Esophagus squamous epithelium (tissue), 5 donors: Measurements from ENCODE around the gene SLC35D2. TPM values are rescaled to one million over a fixed set of nuclear protein-coding genes. Genes with fewer than 3 reads are reported as not detected.

Experiments
- DNase-seq: peaks from one replicate; lab custom pipeline; 2025; lab: John Stamatoyannopoulos, UW
- H3K27ac ChIP-seq, 4 donors: fragments of 200-600 bp; sonication (generic); one replicate each; pipeline ENCODE4 v1.5.1; 2016 to 2019; ENCODE audit warnings: mild to moderate bottlenecking in 1 of 4
- H3K27me3 ChIP-seq, 4 donors: fragments of 200-600 bp; sonication (generic); 1 replicate in 3 of 4; 2 replicates in 1 of 4; pipeline versions ENCODE4 v1.5.1 to v1.6.0; 2017 to 2021; ENCODE audit warnings: antibody characterized with exemption in 1 of 4
- H3K36me3 ChIP-seq, 3 donors: fragments of 200-600 bp; sonication (generic); one replicate each; pipeline ENCODE4 v1.5.1; 2016 to 2019
- H3K4me1 ChIP-seq, 3 donors: fragments of 200-600 bp; sonication (generic); one replicate each; pipeline ENCODE4 v1.5.1; 2017 to 2019
- H3K4me3 ChIP-seq, 4 donors: fragments of 200-600 bp; sonication (generic); 1 replicate in 3 of 4; 2 replicates in 1 of 4; pipeline ENCODE4 v1.5.1; 2016 to 2019; ENCODE audit warnings: mild to moderate bottlenecking in 2 of 4, moderate library complexity in 1 of 4
- H3K9me3 ChIP-seq, 3 donors: fragments of 200-600 bp; sonication (generic); one replicate each; pipeline ENCODE4 v1.5.1; 2016 to 2019
- POLR2A ChIP-seq, 4 donors: fragments of 450-650 bp; IDR thresholded peaks; one replicate each; pipeline ENCODE4 v1.6.1; 2017; ENCODE audit warnings: antibody characterized with exemption in 4 of 4, mild to moderate bottlenecking in 4 of 4, moderate library complexity in 3 of 4
- WGBS, 2 donors: methylation state at CpG; one replicate each; pipeline ENCODE4 v1.1.5; 2018; 5-methylcytosine and 5-hydroxymethylcytosine counted together
- intact Hi-C: fragments of 100-400 bp; cut with DNase I; formaldehyde crosslinking; loops from one replicate; pipeline ENCODE4 v1.15.0; 2022
- total RNA-seq, 4 donors: library from RNA; depleted of rRNA; stranded (reverse); fragments of >200 nt; gene quantifications; one replicate each; pipeline ENCODE4 v1.1.0, GENCODE V29; 2016
- TF ChIP-seq, protein P1 (sequence below), 6 experiments: fragments of 450-650 bp in 4 of 6; fragments of 200-600 bp in 2 of 6; sonication (generic) in 2 of 6; IDR thresholded peaks; one replicate each; pipeline ENCODE4 v1.5.1; 2016 to 2019; ENCODE audit warnings: antibody characterized with exemption in 6 of 6, mild to moderate bottlenecking in 4 of 6, moderate library complexity in 4 of 6
- donor health status: DM: yes; HTN: yes; CAD: no.

SLC35D2 gene
- total RNA-seq, 4 donors from 2014 or later, result 10.3 to 28.5 (median 16.4) TPM

DNA sequence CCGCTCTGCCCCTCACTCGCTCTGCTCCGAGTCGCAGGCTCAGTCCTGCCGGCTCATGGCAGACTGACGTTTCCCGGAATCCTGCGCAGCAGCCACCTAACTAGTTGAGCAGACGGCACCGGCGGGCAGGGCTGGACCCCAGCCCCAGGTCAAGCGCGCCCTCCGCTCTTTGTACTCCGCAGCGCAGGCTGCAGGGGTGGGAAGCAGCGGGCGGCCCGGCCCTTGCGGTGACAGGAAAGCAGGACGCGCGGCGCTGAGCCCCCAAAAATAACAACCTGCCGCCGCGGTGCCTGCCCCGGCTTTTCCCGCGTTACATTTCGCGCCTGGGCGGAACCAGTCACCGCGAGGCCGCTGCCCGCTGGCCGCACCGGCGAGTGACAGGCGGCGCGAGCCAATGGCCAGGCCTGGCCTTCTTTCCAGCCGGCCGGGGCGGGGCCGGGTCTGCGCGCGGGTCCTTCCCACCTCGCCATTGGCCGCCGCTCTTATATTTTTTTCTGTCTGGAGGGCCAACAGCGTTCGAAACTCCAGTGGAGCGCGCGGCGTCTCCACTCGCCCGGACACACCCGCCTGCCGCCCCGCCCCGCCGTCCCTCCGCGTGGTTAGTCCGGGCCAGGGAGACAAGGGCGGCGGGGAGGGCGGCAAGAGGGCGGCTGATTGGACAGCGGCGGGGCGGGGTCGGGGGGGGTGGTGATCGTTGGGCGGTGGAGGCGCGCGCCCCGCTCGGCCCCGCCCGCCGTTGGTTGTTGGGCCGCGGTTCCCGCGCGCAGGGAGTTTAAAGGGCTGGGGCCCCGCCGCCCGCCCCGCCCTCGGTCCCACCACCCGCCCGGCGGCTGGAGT lies 34.8 kb upstream of the SLC35D2 start, which contains the start of gene ZNF367:
Gene ZNF367 (minus strand): TSS at position 288 of the 837 bp plus-strand sequence. CDS start 338 bp downstream, outside the sequence.
- peaks cover 13 to 50% (median 24%) of the 10 kb centered on the region in 3 donors for H3K4me1 ChIP-seq
- H3K27me3 ChIP-seq, result no peaks in the 10 kb centered on the region
- peak within 1 kb of the TSS; percentile 97 to 100 (median 99) for H3K27ac ChIP-seq
- peak within 1 kb of the TSS; percentile 71 to 89 (median 80) for H3K4me3 ChIP-seq
- intact Hi-C loops, result loop anchor here (10.0 kb wide), 1 partner anchor 84 kb away; no protein-coding TSS in a partner anchor
- H3K9me3 ChIP-seq, result no peaks in the 10 kb centered on the region
- DNase-seq, result peak; percentile 85
- 2% methylated on average over 20 of the region's 100 CpGs; no CpG with 5 or more reads in 1 of the 2 donors for WGBS, 2 donors
- TF ChIP-seq, protein P1, sequence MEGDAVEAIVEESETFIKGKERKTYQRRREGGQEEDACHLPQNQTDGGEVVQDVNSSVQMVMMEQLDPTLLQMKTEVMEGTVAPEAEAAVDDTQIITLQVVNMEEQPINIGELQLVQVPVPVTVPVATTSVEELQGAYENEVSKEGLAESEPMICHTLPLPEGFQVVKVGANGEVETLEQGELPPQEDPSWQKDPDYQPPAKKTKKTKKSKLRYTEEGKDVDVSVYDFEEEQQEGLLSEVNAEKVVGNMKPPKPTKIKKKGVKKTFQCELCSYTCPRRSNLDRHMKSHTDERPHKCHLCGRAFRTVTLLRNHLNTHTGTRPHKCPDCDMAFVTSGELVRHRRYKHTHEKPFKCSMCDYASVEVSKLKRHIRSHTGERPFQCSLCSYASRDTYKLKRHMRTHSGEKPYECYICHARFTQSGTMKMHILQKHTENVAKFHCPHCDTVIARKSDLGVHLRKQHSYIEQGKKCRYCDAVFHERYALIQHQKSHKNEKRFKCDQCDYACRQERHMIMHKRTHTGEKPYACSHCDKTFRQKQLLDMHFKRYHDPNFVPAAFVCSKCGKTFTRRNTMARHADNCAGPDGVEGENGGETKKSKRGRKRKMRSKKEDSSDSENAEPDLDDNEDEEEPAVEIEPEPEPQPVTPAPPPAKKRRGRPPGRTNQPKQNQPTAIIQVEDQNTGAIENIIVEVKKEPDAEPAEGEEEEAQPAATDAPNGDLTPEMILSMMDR (IDR thresholded peaks at IDR 0.05), result no peak
- TF ChIP-seq POLR2A (IDR thresholded peaks at IDR 0.05), result peak in 3 of 4 donors; percentile 22 to 71 (median 52)
- no peaks in the 10 kb centered on the region for H3K36me3 ChIP-seq

DNA sequence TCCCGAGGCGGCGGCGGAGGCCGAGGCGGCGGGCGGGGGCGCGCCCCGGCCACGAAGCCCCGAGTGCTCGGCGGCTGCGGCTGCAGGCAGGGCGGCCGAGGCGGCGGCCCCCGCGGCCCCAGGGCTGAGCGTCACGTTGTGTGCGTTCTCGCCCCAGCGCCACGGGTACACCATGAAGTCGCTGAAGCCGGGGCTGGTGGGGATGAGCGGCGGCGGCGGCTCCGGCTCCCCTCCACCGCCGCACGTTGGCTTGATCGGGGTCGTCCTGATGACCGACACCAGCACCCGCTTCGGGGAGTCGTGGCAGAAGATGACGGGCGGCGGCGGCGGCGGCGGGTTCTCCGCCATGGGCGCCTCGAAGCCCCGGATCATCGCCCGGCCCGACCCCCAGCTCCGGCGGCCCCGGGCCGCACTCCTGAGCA lies 34.2 kb upstream of the SLC35D2 start:
- Histone ChIP-seq H3K9me3 (no peaks in the 10 kb centered on the region), H3K27me3 (no peaks in the 10 kb centered on the region), H3K36me3 (no peaks in the 10 kb centered on the region), H3K4me3 (peak overlapping the region; percentile 71 to 89 (median 80)), H3K27ac (peak overlapping the region; percentile 97 to 100 (median 99)), H3K4me1 (peaks cover 13 to 50% (median 24%) of the 10 kb centered on the region in 3 donors)
- no peak for DNase-seq
- intact Hi-C loops, result loop anchor here (10.0 kb wide), 1 partner anchor 83 kb away; no protein-coding TSS in a partner anchor
- no CpG with 5 or more reads among the region's 62 CpGs for WGBS, 2 donors
- TF ChIP-seq, protein P1 (IDR thresholded peaks at IDR 0.05), result no peak
- no peak for TF ChIP-seq POLR2A (IDR thresholded peaks at IDR 0.05)

DNA sequence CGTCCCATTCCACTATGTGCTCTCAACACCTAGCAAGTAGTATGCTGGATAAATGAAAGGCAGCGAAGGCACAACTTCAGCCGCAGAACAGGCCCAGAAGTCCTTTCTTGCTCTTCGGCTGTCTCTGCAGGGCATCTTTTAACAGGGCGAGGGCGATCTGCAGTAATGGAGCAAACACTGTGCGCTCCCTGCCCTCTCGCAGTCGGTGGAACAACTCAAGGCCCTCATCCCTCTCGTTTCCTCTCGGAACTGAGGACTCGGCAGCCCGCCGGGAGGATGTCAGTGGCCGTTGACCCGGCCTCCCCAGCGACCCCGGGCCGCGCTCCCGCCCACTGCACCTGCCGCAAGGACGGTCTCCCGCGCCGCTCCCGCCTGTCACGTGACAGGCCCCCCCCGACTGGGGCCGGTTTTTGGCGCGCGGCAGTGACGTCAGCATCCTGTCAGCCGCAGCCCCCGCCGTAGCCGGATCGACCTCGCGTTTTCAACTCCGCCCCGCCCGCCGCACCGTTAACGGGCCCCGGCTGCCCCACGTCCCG lies 33.6 kb upstream of the SLC35D2 start:
- peaks cover 13 to 50% (median 24%) of the 10 kb centered on the region in 3 donors for H3K4me1 ChIP-seq
- 0% methylated on average over 1 to 16 of the region's 50 CpGs for WGBS, 2 donors
- peak overlapping the region; percentile 97 to 100 (median 99) for H3K27ac ChIP-seq
- H3K36me3 ChIP-seq, result no peaks in the 10 kb centered on the region
- H3K9me3 ChIP-seq, result no peaks in the 10 kb centered on the region
- peak overlapping the region; percentile 71 to 89 (median 80) for H3K4me3 ChIP-seq
- intact Hi-C loops, result loop anchor here (10.0 kb wide), 1 partner anchor 82 kb away; no protein-coding TSS in a partner anchor
- peak; percentile 53 for DNase-seq
- TF ChIP-seq, protein P1 (IDR thresholded peaks at IDR 0.05), result peak in 4 of 6 experiments; percentile 11 to 30 (median 14)
- peak in 2 of 4 donors; percentile 69 to 77 for TF ChIP-seq POLR2A (IDR thresholded peaks at IDR 0.05)
- no peaks in the 10 kb centered on the region for H3K27me3 ChIP-seq

DNA sequence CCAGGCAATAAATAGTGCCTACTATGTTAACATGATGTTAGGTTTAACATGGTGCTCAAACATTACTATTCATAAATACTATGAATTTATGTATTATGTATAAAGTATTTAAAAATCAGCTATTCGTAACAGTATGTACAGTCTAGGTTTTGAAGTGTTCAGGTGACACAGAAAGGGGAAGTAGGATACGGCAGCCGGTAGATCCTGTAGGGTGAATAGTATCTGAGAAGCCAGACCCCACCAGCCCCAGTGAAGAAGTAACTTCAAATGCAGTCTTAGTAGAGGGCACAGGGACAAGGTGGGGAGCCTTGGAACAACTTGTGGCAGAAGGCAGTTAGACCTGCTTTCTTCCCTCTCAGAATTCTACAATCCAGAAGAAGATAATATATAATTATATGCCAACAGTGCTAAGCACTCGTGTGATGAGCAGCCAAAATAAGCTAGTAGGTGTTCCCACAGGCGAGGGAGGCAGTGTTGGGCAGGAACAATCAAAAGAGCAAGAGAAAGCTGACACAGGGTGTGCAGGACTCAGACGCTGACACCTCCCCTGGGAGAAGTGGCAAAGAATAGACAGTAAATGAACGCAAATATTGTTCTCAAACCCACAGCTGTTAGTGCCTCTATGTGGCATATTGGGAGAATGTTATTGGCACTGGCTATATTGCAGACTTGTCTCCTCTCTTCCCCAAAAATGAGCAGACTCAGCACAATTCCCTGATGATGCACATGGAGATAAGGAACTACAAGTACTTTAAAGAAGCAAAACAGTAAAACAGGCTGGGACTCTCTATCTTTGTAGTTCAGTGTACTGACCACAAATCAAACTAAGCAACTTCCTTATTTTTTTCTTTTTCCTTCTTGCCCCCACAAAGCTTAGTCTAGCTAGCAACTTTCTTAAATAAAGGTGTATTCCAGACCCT lies 30.1 kb upstream of the SLC35D2 start:
- peak overlapping the region in 1 of 4 donors; percentile 5 for H3K4me3 ChIP-seq
- TF ChIP-seq POLR2A (IDR thresholded peaks at IDR 0.05), result no peak
- intact Hi-C loops, result loop anchor here (10.0 kb wide), 1 partner anchor 79 kb away; no protein-coding TSS in a partner anchor
- peak overlapping the region in 3 of 4 donors; percentile 25 to 52 (median 25) for H3K27ac ChIP-seq
- 33 to 43% methylated on average over 7 of the region's 7 CpGs for WGBS, 2 donors
- no peaks in the 10 kb centered on the region for H3K9me3 ChIP-seq
- H3K27me3 ChIP-seq, result no peaks in the 10 kb centered on the region
- no peaks in the 10 kb centered on the region for H3K36me3 ChIP-seq
- peaks cover 6 to 26% (median 7%) of the 10 kb centered on the region in 3 donors for H3K4me1 ChIP-seq
- DNase-seq, result no peak
